H9 (cell line): ENCODE data around the gene OR5AC2. TPM values are rescaled to one million over a fixed set of nuclear protein-coding genes. Genes with fewer than 3 reads are reported as not detected.

ENCODE experiments used
- DNase-seq: peaks from one replicate; pipeline ENCODE4 v3.0.0-alpha.2; 2017
- H2AFZ ChIP-seq: one replicate; pipeline ENCODE4 v1.6.1; 2013; ENCODE audit warnings: mild to moderate bottlenecking, low read length, control low read depth, moderate library complexity
- H2AK5ac ChIP-seq: 2 replicates; pipeline ENCODE4 v1.6.1; 2013; ENCODE audit warnings: low read length, control low read depth, mixed read lengths; ENCODE audit not compliant: insufficient read length
- H2BK120ac ChIP-seq: one replicate; pipeline ENCODE4 v1.6.1; 2013; ENCODE audit warnings: low read depth, mild to moderate bottlenecking, low read length, control low read depth, inconsistent platforms; ENCODE audit not compliant: poor library complexity, severe bottlenecking
- H2BK12ac ChIP-seq: 2 replicates; pipeline ENCODE4 v1.6.1; 2013; ENCODE audit warnings: low read length, control low read depth, mixed read lengths, low read depth; ENCODE audit not compliant: insufficient read length
- H2BK15ac ChIP-seq: 2 replicates; pipeline ENCODE4 v1.6.1; 2013; ENCODE audit warnings: low read depth, low read length, control low read depth
- H2BK20ac ChIP-seq: one replicate; pipeline ENCODE4 v1.6.1; 2013; ENCODE audit warnings: low read depth, mild to moderate bottlenecking, low read length, control low read depth, inconsistent platforms; ENCODE audit not compliant: poor library complexity, severe bottlenecking
- H2BK5ac ChIP-seq: 2 replicates; pipeline ENCODE4 v1.6.1; 2013; ENCODE audit warnings: low read length, control low read depth, mixed read lengths; ENCODE audit not compliant: insufficient read length
- H3K14ac ChIP-seq: 2 replicates; pipeline ENCODE4 v1.6.1; 2013; ENCODE audit warnings: low read length, control low read depth; ENCODE audit not compliant: insufficient read depth
- H3K18ac ChIP-seq: 2 replicates; pipeline ENCODE4 v1.6.1; 2013; ENCODE audit warnings: low read depth, mild to moderate bottlenecking, mixed read lengths, low read length, control low read depth; ENCODE audit not compliant: insufficient read length
- H3K23ac ChIP-seq: 2 replicates; pipeline ENCODE4 v1.6.1; 2013; ENCODE audit warnings: low read length, control low read depth, mixed read lengths, low read depth; ENCODE audit not compliant: insufficient read length
- H3K23me2 ChIP-seq: 2 replicates; pipeline ENCODE4 v1.6.1; 2013; ENCODE audit warnings: low read depth, mild to moderate bottlenecking, mixed read lengths, low read length, control low read depth; ENCODE audit not compliant: insufficient read length, poor library complexity, severe bottlenecking
- H3K27ac ChIP-seq: 2 replicates; pipeline ENCODE4 v1.5.1; 2013; ENCODE audit warnings: low read length, control low read depth, mixed read lengths, low read depth; ENCODE audit not compliant: insufficient read length
- H3K27me3 ChIP-seq: 2 replicates; pipeline ENCODE4 v1.6.1; 2013; ENCODE audit warnings: low read length, control low read depth, inconsistent platforms; ENCODE audit not compliant: insufficient read depth
- H3K4ac ChIP-seq: 2 replicates; pipeline ENCODE4 v1.6.1; 2013; ENCODE audit warnings: low read depth, mild to moderate bottlenecking, control low read depth, inconsistent platforms, low read length, moderate library complexity
- H3K4me1 ChIP-seq: 2 replicates; pipeline ENCODE4 v1.6.1; 2013; ENCODE audit warnings: low read length, control low read depth, inconsistent platforms; ENCODE audit not compliant: insufficient read depth
- H3K4me2 ChIP-seq: 2 replicates; pipeline ENCODE4 v1.6.1; 2013; ENCODE audit warnings: low read length, control low read depth, mixed read lengths; ENCODE audit not compliant: insufficient read length, insufficient read depth
- H3K56ac ChIP-seq: 2 replicates; pipeline ENCODE4 v1.6.1; 2013; ENCODE audit warnings: low read depth, mild to moderate bottlenecking, mixed read lengths, low read length, control low read depth; ENCODE audit not compliant: insufficient read length
- H3K79me1 ChIP-seq: 2 replicates; pipeline ENCODE4 v1.6.1; 2013; ENCODE audit warnings: low read depth, mild to moderate bottlenecking, moderate library complexity, low read length, control low read depth, inconsistent platforms; ENCODE audit not compliant: insufficient read depth, poor library complexity, severe bottlenecking
- H3K79me2 ChIP-seq: 2 replicates; pipeline ENCODE4 v1.6.1; 2013; ENCODE audit warnings: low read length, control low read depth, inconsistent platforms; ENCODE audit not compliant: insufficient read depth
- H3K9ac ChIP-seq: 2 replicates; pipeline ENCODE4 v1.6.1; 2013; ENCODE audit warnings: low read length, control low read depth, mixed read lengths; ENCODE audit not compliant: insufficient read length; ENCODE audit errors: extremely low read depth
- H3K9me3 ChIP-seq: one replicate; pipeline ENCODE4 v1.6.1; 2013; ENCODE audit warnings: low read depth, low read length, inconsistent platforms; ENCODE audit not compliant: control insufficient read depth
- H3T11ph ChIP-seq: one replicate; pipeline ENCODE4 v1.6.1; 2013; ENCODE audit warnings: mild to moderate bottlenecking, low read length, control low read depth, inconsistent platforms
- H4K20me1 ChIP-seq: one replicate; pipeline ENCODE4 v1.6.1; 2013; ENCODE audit not compliant: control insufficient read depth, insufficient read length, insufficient read depth
- H4K5ac ChIP-seq: 2 replicates; pipeline ENCODE4 v1.6.1; 2013; ENCODE audit warnings: low read depth, mild to moderate bottlenecking, mixed read lengths, low read length, control low read depth; ENCODE audit not compliant: insufficient read length
- H4K8ac ChIP-seq: replicated peaks from 2 replicates; pipeline ENCODE4 v1.6.1; 2013; ENCODE audit warnings: low read length, control low read depth, mixed read lengths, low read depth; ENCODE audit not compliant: insufficient read length
- H4K91ac ChIP-seq: 2 replicates; pipeline ENCODE4 v1.6.1; 2013; ENCODE audit warnings: low read depth, mild to moderate bottlenecking, moderate library complexity, mixed read lengths, low read length, control low read depth; ENCODE audit not compliant: insufficient read length
- H3K27ac Mint-ChIP-seq, 3 experiments: 2 replicates in 2 of 3; 3 replicates in 1 of 3; pipeline ENCODE4 v1.8.0; 2020 to 2021; ENCODE audit warnings: mixed read lengths in 3 of 3, mild to moderate bottlenecking in 1 of 3, moderate library complexity in 1 of 3
- H3K27me3 Mint-ChIP-seq: 2 replicates; pipeline ENCODE4 v1.8.0; 2021; ENCODE audit warnings: low read depth, mild to moderate bottlenecking, moderate library complexity, mixed read lengths
- H3K36me3 Mint-ChIP-seq, 3 experiments: 2 replicates in 2 of 3; 3 replicates in 1 of 3; pipeline ENCODE4 v1.8.0; 2020 to 2021; ENCODE audit warnings: low read depth in 3 of 3, mixed read lengths in 3 of 3; ENCODE audit not compliant: insufficient read depth in 1 of 3
- H3K4me1 Mint-ChIP-seq, 2 experiments: 2 replicates each; pipeline ENCODE4 v1.8.0; 2020; ENCODE audit warnings: mixed read lengths in 2 of 2
- H3K4me3 Mint-ChIP-seq, 2 experiments: 2 replicates in 1 of 2; 3 replicates in 1 of 2; pipeline ENCODE4 v1.8.0; 2020 to 2021; ENCODE audit warnings: mild to moderate bottlenecking in 2 of 2, mixed read lengths in 2 of 2, moderate library complexity in 1 of 2
- H3K9me3 Mint-ChIP-seq, 2 experiments: 2 replicates in 1 of 2; 3 replicates in 1 of 2; pipeline ENCODE4 v1.8.0; 2020; ENCODE audit warnings: mild to moderate bottlenecking in 2 of 2, mixed read lengths in 2 of 2, moderate library complexity in 1 of 2
- WGBS: extraction: QIAGEN DNeasy Blood & Tissue Kit; methylation state at CpG from one replicate; pipeline ENCODE4 v1.1.7; 2013; ENCODE audit warnings: missing lambda C conversion rate, low lambda C conversion rate, mixed read lengths; ENCODE audit not compliant: insufficient read length; ENCODE audit errors: extremely low coverage; 5-methylcytosine and 5-hydroxymethylcytosine counted together
- total RNA-seq: library from RNA; stranded (reverse); gene quantifications from 2 replicates; pipeline ENCODE4 v1.2.1, GENCODE V29; 2021
- TF ChIP-seq, protein P1 (sequence below): fragments of 200-600 bp; sonication (generic); conservative IDR thresholded peaks from 3 replicates; pipeline ENCODE4 v1.8.0; 2021; ENCODE audit warnings: antibody characterized with exemption, mild to moderate bottlenecking

OR5AC2 gene
- total RNA-seq, 1 experiment from 2014 or later: not detected

DNA sequence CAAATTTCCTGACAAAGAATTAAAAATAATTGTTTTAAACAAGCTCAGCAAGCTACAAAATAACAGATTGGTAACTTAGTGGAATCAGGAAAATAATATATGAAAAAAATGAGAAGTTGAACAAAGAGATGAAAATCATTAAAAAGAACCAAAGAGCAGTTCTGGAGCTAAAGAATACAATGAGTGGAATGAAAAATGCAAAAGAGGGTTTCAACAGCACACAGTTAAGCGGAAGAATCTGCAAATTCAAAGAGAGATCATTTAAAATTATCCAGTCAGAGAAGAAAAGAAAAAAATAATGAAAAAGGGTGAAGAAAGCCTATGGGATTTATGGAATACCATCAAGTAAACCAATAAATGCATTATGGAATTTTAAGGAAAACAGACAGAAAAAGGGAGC, 45.6 kb upstream of the OR5AC2 start:
- Histone ChIP-seq H3K9me3 (no peaks in the 10 kb centered on the region), H3K4ac (no peak overlapping the region), H2BK12ac (no peak overlapping the region), H3T11ph (no peak overlapping the region), H2AK5ac (no peak overlapping the region), H3K9ac (no peak overlapping the region), H3K18ac (no peak overlapping the region), H3K4me1 (no peaks in the 10 kb centered on the region; the same call in 1 of the 2 replicates), H3K27ac (no peak overlapping the region), H2AFZ (no peak overlapping the region), H3K27me3 (no peaks in the 10 kb centered on the region), H4K8ac (no peak overlapping the region), H3K23ac (no peak overlapping the region), H2BK15ac (no peak overlapping the region), H3K56ac (no peak overlapping the region), H4K5ac (no peak overlapping the region), H2BK20ac (no peak overlapping the region), H4K91ac (no peak overlapping the region), H3K4me2 (no peak overlapping the region), H2BK5ac (no peak overlapping the region), H3K79me2 (no peaks in the 10 kb centered on the region), H3K79me1 (no peaks in the 10 kb centered on the region), H3K14ac (no peak overlapping the region), H4K20me1 (no peaks in the 10 kb centered on the region), H2BK120ac (no peak overlapping the region), H3K23me2 (no peaks in the 10 kb centered on the region)
- WGBS: no CpG with 5 or more reads among the region's 1 CpG
- H3K27ac Mint-ChIP-seq: no peak overlapping the region
- peaks cover 0 to 13% (median 0%) of the 10 kb centered on the region in 3 experiments; a peak in 2 of 7 replicates for H3K36me3 Mint-ChIP-seq
- TF ChIP-seq, protein P1, sequence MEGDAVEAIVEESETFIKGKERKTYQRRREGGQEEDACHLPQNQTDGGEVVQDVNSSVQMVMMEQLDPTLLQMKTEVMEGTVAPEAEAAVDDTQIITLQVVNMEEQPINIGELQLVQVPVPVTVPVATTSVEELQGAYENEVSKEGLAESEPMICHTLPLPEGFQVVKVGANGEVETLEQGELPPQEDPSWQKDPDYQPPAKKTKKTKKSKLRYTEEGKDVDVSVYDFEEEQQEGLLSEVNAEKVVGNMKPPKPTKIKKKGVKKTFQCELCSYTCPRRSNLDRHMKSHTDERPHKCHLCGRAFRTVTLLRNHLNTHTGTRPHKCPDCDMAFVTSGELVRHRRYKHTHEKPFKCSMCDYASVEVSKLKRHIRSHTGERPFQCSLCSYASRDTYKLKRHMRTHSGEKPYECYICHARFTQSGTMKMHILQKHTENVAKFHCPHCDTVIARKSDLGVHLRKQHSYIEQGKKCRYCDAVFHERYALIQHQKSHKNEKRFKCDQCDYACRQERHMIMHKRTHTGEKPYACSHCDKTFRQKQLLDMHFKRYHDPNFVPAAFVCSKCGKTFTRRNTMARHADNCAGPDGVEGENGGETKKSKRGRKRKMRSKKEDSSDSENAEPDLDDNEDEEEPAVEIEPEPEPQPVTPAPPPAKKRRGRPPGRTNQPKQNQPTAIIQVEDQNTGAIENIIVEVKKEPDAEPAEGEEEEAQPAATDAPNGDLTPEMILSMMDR: no peak
- H3K4me3 Mint-ChIP-seq: no peak overlapping the region
- DNase-seq: no peak
- H3K9me3 Mint-ChIP-seq: peaks cover 5 to 9% of the 10 kb centered on the region in 2 experiments; a peak in 4 of 5 replicates
- no peaks in the 10 kb centered on the region for H3K27me3 Mint-ChIP-seq
- peaks cover 7 to 12% of the 10 kb centered on the region in 2 experiments for H3K4me1 Mint-ChIP-seq
